Spinal cord (tissue), 10 donors: Measurements from ENCODE around the gene INSRR. TPM values are rescaled to one million over a fixed set of nuclear protein-coding genes. Genes with fewer than 3 reads are reported as not detected.

Experiments used
- DNase-seq, 6 donors: peaks; one replicate each; pipeline versions ENCODE4 v3.0.0 to v3.0.0-alpha.2; 2013 to 2015; ENCODE audit warnings: low spot score in 6 of 6, low read depth in 4 of 6
- H3K27ac ChIP-seq: one replicate; pipeline ENCODE4 v1.5.1; 2013; ENCODE audit warnings: low read depth, low read length, control low read depth
- H3K27me3 ChIP-seq: one replicate; pipeline ENCODE4 v1.6.1; 2013; ENCODE audit warnings: low read length; ENCODE audit not compliant: control insufficient read depth, insufficient read depth
- H3K36me3 ChIP-seq: one replicate; pipeline ENCODE4 v1.6.1; 2013; ENCODE audit warnings: low read length; ENCODE audit not compliant: control insufficient read depth, insufficient read depth
- H3K4me1 ChIP-seq: one replicate; pipeline ENCODE4 v1.6.1; 2013; ENCODE audit warnings: low read length; ENCODE audit not compliant: control insufficient read depth, insufficient read depth
- H3K4me3 ChIP-seq: one replicate; pipeline ENCODE4 v1.5.1; 2013; ENCODE audit warnings: low read depth, low read length, control low read depth
- H3K9me3 ChIP-seq: one replicate; pipeline ENCODE4 v1.6.1; 2013; ENCODE audit warnings: low read length; ENCODE audit not compliant: control insufficient read depth, insufficient read depth
- WGBS: methylation state at CpG from one replicate; pipeline ENCODE4 v1.1.5; 2013; ENCODE audit warnings: missing lambda C conversion rate; ENCODE audit not compliant: insufficient coverage; 5-methylcytosine and 5-hydroxymethylcytosine counted together
- polyA plus RNA-seq, 2 donors: library from polyadenylated mRNA; unstranded; fragments of 120-200 nt; gene quantifications; one replicate each; pipeline ENCODE4 v1.2.1, GENCODE V29; 2013; ENCODE audit not compliant: insufficient read length in 2 of 2
- total RNA-seq, 2 donors: library from RNA; depleted of rRNA in 1 of 2; stranded (reverse); fragments of 120-200 nt in 1 of 2; fragments of >200 nt in 1 of 2; gene quantifications; one replicate each; pipeline versions ENCODE4 v1.2.3 to v1.2.4, GENCODE V29; 2013 to 2014
- donor health status: healthy.

Gene INSRR
- total and polyA plus RNA-seq, 4 donors = 0.40 to 5.2 (median 2.0) TPM

DNA sequence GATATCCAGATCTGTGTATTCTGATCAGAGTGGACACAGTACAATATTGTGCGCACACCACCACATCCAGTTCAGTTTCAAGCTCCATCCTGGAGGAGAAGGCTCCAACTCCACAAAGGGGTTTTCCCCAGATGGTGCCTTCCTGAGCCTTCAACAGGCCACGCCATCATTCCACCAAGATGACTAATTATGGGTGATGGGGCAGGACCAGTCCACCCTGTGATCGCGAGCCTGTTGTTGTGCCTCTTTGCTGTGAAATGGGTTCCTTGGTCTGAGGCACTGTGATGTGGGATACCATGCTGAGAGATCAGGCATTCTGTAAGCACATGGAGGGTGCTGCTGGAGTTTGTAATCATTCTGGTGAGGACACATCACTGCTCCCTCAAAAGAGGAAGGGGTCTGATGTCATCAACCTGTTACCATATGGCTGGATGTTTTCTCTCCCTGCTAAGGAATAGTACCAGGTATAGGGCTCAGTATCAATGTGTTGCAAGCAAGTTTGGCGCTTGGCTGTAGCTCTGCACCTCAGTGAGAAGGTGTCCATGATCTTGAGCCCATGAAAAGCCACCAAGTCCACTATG lies 35.6 kb downstream of the INSRR start:
- no peaks in the 10 kb centered on the region for H3K9me3 ChIP-seq
- no peak overlapping the region for H3K4me3 ChIP-seq
- no peaks in the 10 kb centered on the region for H3K4me1 ChIP-seq
- H3K27ac ChIP-seq = no peak overlapping the region
- DNase-seq = no peak
- H3K36me3 ChIP-seq = no peaks in the 10 kb centered on the region
- 90% methylated on average over 3 of the region's 5 CpGs for WGBS
- H3K27me3 ChIP-seq = no peaks in the 10 kb centered on the region

DNA sequence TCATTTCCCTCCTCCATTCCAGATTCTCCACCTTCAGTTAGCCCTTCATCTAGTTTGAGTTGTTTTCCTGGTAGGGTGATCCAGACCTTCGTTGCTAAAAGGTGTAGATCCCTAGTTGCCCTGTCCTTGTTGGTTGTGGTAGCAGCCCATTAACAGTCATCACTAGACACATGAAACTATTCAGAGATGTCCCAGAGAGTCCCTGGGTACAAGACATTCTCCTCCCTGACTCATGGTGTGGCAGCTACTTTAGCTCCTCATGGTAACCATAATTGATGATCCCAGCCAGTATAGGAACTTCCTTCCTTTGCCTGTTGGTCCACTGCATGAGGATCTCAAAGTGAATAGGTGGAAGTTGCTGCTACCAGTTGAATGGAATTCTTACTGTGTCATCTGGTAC lies 36.2 kb downstream of the INSRR start:
- no peaks in the 10 kb centered on the region for H3K4me1 ChIP-seq
- WGBS = no CpG with 5 or more reads among the region's 1 CpG
- no peak for DNase-seq

DNA sequence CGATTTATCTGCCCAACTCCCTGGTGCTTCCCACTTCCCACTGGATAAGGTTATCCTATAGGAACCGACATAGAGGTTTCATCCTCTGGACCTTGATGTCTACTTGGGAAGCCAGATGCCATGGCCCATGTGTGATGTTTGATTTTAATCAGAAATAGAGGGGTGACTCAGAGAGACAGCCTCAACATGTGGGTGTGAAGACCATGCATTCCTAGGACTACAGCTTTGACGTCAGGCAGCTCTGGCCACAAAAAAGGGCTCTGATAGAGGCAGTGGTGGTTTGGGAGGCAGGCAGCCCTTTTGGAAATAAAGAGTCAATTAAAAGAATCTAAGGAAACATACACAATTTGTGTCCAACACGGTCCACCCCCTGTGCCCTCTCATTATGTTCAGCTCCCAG lies 37.1 kb downstream of the INSRR start:
- Histone ChIP-seq H3K27ac (no peak overlapping the region), H3K4me1 (no peaks in the 10 kb centered on the region), H3K36me3 (no peaks in the 10 kb centered on the region), H3K9me3 (no peaks in the 10 kb centered on the region), H3K4me3 (no peak overlapping the region), H3K27me3 (no peaks in the 10 kb centered on the region)
- no peak for DNase-seq
- WGBS = 71% methylated on average over 3 of the region's 4 CpGs

More for the DNA sequence above, 36.2 kb downstream of the INSRR start:
- Histone ChIP-seq H3K36me3 (no peaks in the 10 kb centered on the region), H3K9me3 (no peaks in the 10 kb centered on the region), H3K27ac (no peak overlapping the region), H3K27me3 (no peaks in the 10 kb centered on the region), H3K4me3 (no peak overlapping the region)

DNA sequence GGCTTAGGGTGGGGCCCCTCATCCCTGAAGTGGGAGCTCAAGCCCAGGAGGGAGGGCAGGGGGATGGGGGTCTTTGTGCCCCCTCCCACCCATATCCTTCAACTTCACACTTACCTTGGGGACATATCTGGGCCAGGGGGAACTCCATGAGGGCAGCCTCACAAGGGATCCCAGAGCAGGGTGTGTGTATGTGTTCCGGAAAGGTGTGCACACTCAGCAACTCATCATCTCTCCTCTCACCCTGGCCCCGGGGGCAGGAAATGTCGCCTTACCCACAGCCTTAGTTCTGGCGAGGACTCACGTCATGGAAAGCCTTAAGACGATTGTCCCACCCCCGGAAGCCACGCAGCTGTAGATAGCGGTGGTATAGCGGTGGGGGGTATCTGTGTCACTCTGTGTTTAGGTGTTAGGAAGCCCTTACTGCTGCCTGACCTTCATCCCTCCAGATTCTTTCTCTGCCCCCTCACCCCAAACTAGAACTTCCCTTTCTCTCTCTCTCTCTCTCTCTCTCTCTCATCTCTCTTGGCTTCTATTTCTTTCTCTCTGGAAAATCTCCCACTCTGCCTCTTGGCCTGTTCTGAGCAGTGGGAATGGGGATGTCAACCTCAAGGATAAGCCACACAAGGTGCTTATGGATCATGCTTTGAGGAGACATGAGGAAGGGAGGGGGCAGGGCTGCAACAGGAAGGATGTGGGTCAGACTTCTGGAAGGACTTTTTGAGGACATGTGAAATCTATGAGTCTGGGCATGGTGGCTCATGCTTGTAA lies 42.2 kb downstream of the INSRR start, which contains the start of gene SH2D2A:
TSS of gene SH2D2A (minus strand) at position 288 of the 768 bp plus-strand sequence. CDS start at position 148, 140 bp downstream.
- peaks cover 11% of the 10 kb centered on the region for H3K27me3 ChIP-seq
- H3K4me1 ChIP-seq = peaks cover 32% of the 10 kb centered on the region
- no peaks in the 10 kb centered on the region for H3K9me3 ChIP-seq
- no CpG with 5 or more reads among the region's 10 CpGs for WGBS
- DNase-seq = no peak
- H3K36me3 ChIP-seq = no peaks in the 10 kb centered on the region
- H3K4me3 ChIP-seq = no peak within 1 kb of the TSS
- H3K27ac ChIP-seq = no peak within 1 kb of the TSS

DNA sequence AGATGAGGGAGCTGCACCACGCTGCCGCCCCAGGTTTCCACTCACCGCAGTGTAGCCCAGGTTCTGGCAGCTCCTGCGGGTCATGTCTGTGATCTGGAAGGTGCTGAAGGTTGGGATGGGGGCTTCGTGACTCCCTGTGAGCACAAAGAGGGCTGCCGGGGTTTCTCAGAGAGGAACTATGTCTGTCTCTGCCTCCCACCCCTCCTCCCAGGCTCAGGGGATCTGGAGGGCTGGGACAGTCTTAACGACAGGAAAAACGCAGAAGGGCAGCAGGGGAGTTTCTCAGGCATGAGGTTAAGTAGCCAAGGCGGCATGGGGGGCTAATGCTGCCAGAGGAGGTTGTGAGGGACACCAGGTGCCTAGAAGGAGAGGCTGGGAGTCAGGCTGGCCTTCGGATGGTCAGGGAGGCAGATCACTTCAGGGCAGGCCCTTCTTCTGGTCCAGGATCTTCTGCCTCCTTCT lies 42.9 kb downstream of the INSRR start:
- H3K4me1 ChIP-seq = peaks cover 32% of the 10 kb centered on the region
- no peak for DNase-seq
- no peaks in the 10 kb centered on the region for H3K9me3 ChIP-seq
- H3K27ac ChIP-seq = no peak overlapping the region
- H3K36me3 ChIP-seq = no peaks in the 10 kb centered on the region
- no peak overlapping the region for H3K4me3 ChIP-seq
- WGBS = 61% methylated on average over 8 of the region's 10 CpGs
- peaks cover 13% of the 10 kb centered on the region for H3K27me3 ChIP-seq

DNA sequence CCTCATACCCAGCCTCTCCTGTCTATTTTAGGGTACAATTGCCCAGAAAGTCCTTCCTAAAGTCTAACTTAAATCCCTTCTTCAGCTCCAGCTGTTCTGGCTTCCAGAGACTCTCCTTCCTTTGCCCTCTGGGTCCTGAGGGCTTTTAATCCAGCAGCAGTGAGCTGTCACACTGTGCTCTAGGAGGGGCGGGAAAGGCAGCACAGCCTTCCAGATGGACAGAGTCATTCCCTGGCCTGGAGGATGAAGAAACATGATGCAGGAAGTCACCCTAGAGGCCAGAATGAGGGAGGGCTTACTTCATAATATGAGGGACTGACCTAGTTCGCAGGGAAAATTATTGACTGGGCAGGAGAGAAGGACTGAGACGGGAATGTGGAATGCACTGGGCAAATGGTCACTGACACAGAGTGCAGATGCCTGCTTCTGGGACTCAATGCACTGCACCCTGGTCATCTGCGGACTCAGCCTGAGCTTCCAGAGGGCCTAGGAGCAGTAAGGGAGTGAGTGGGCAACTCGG lies 43.5 kb downstream of the INSRR start:
- DNase-seq = no peak
- H3K36me3 ChIP-seq = no peaks in the 10 kb centered on the region
- 46% methylated on average over 5 of the region's 5 CpGs for WGBS
- no peak overlapping the region for H3K4me3 ChIP-seq
- no peak overlapping the region for H3K27ac ChIP-seq
- H3K9me3 ChIP-seq = no peaks in the 10 kb centered on the region
- peaks cover 13% of the 10 kb centered on the region for H3K27me3 ChIP-seq
- peaks cover 32% of the 10 kb centered on the region for H3K4me1 ChIP-seq

DNA sequence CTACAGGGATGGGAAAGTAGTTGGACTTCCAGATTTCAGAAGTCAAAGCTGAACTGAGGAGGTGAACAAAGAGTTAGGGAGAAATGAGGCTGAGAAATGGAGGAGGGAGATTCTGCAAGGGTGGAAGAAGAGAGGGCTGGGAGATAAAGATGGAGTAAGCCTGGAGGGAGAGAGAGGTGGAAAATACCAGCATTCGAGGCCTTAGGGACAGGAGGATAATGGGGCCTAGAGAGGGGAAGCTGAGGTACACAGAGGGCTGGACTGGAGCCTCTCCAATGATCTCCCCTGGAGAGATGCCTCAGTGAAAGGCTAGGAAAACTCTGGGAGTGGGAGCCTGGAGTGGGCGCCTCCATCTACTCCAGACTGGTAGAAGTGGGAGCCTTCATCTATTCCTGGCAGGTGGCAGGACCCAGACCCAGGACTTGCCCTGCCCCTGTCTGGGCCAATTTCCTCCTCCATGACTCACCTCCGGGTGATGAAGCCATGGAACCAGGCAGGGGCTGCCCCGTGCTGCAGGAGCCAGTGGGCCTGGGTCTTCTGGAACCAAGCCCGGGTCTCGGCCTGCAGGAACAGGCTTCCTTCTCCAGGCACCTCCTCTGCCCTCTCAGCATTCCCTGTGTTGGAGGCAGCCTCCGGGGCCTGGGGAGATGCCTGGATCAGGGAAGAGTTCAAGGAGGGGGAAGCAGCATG lies 44.2 kb downstream of the INSRR start:
- WGBS = 93% methylated on average over 4 of the region's 7 CpGs
- H3K4me1 ChIP-seq = peaks cover 32% of the 10 kb centered on the region
- no peaks in the 10 kb centered on the region for H3K36me3 ChIP-seq
- H3K4me3 ChIP-seq = no peak overlapping the region
- no peak for DNase-seq
- no peaks in the 10 kb centered on the region for H3K9me3 ChIP-seq
- H3K27ac ChIP-seq = no peak overlapping the region
- H3K27me3 ChIP-seq = peaks cover 13% of the 10 kb centered on the region

DNA sequence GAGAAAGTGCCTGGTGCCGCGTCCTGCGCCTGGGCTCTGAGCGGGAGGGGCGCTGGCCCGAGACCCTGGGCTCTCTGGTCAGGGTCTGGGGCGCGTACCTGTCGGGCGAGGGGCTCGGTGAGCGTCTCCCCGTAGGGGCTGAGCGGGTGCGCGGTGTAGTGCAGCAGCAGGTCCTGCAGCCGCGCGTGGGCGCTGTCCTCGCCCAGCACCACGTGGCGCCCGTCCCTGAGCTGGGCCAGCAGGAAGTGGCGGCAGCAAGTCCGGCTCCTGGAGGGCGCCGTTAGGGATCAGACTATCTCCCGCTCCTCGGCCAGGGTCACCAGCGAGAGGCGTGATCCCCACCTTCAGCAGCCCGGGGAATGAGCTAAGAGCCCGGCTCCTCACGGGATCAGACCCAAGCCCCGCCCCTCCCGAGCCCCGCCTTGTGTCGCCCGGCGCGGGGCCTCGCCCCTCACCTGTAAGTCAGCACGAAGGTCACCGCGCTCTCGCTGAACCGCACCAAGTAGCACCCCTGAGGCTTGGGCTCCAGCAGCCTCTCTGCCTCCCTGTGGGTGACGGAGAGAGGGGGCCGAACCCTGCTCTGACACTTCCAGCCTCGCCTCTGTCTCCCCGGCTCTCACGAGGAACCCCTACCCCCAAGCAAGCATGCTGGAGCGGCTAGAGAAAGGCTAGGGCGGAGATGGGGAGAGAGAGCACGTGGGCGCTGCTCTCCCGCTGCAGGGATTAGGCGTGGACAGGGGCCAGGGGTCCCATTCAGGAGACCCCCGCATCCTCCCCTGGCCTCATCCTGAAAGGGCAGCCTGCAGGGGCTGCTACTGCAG lies 45.0 kb downstream of the INSRR start:
- DNase-seq = peak in 2 of 6 donors; percentile 67 to 68
- no peaks in the 10 kb centered on the region for H3K9me3 ChIP-seq
- no peaks in the 10 kb centered on the region for H3K36me3 ChIP-seq
- 3% methylated on average over 55 of the region's 60 CpGs for WGBS
- H3K4me1 ChIP-seq = peaks cover 32% of the 10 kb centered on the region
- H3K27ac ChIP-seq = no peak overlapping the region
- H3K4me3 ChIP-seq = peak overlapping the region; percentile 45
- H3K27me3 ChIP-seq = peaks cover 13% of the 10 kb centered on the region

DNA sequence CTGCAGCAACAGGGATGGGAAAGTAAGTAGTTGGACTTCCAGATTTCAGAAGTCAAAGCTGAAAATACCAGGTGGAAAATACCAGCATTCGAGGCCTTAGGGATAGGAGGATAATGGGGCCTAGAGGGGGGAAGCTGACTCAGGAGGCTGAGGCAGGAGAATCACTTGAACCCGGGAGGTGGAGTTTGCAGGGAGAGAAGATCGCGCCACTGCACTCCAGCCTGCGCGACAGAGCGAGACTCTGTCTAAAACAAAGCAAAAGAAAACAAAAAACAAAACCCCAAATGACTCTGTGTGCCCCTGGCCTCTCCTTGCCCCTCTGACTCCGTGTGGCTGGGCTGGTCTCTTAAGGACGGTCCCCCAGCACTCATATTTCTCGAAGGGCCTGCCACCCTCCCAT lies 45.6 kb downstream of the INSRR start:
- H3K9me3 ChIP-seq = no peaks in the 10 kb centered on the region
- H3K4me1 ChIP-seq = peaks cover 32% of the 10 kb centered on the region
- H3K4me3 ChIP-seq = peak overlapping the region; percentile 45
- 33% methylated on average over 4 of the region's 10 CpGs for WGBS
- H3K36me3 ChIP-seq = peaks cover 4% of the 10 kb centered on the region
- peaks cover 13% of the 10 kb centered on the region for H3K27me3 ChIP-seq
- DNase-seq = no peak
- no peak overlapping the region for H3K27ac ChIP-seq
